Mononuclear cell (primary cell): ENCODE results near the gene GTPBP6. TPM values are rescaled to one million over a fixed set of nuclear protein-coding genes. Genes with fewer than 3 reads are reported as not detected.
A peak's percentile ranks its signal among the peaks of the same experiment; 100 is the strongest.
"Not testable (repeated sequence)": the region's sequence is repeated elsewhere in the genome, so short reads cannot be mapped to it uniquely, and the experiment has no call there.

Experiments
- H3K27me3 ChIP-seq: 2 replicates; pipeline ENCODE4 v1.6.0; 2011; ENCODE audit warnings: low read length, control low read depth; ENCODE audit not compliant: insufficient read depth
- H3K4me1 ChIP-seq: 2 replicates; pipeline ENCODE4 v1.5.1; 2011; ENCODE audit warnings: mild to moderate bottlenecking, low read length, control low read depth; ENCODE audit not compliant: insufficient read depth
- H3K4me3 ChIP-seq: 2 replicates; pipeline ENCODE4 v1.5.1; 2011; ENCODE audit warnings: mild to moderate bottlenecking, low read length, moderate library complexity
- H3K9me3 ChIP-seq: 2 replicates; pipeline ENCODE4 v1.5.1; 2011; ENCODE audit warnings: low read depth, mild to moderate bottlenecking, control low read depth, low read length
- total RNA-seq: library from RNA; depleted of rRNA; stranded (reverse); fragments of >200 nt; gene quantifications from one replicate; pipeline ENCODE4 v1.2.3, GENCODE V29; 2012

The GTPBP6 gene
- total RNA-seq, 1 donor = 27.4 TPM

DNA sequence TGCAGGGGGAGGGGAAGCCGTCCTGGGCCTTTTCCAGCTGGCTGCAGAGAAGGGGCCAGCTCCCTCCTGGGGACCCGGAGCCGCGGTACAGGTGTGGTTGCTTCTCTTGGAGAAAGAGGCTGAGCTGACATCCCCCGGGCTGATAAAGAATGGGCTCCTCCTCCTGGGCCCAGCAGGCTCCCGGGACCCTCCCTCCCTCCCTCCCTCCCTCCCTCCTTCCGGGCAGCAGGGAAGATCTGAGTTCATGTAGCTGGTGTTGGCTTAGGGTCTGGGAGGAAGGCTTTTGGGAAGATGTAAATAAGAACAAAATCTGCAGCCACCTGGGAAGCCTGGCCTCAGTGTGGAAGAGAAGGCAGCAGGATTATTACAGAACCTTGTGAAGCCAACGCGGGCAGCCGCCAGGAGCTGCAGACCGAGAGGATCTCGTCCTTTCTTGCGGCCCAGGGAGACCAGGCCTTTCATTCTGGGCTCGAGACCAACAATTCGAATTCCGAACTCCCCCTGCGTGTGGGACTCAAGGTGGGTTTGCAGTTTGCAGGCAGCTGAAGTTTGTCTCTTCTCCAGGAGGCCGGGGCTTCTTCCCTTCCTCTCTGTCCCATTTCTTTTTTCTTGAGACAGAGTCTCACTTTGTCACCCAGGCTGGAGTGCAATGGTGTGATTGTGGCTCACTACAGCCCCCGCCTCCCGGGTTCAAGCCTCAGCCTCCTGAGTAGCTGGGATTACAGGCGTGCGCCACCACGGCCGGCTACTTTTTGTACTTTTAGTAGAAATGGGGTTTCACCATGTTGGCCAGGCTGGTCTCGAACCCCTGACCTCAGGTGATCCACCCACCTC lies 37.2 kb downstream of the GTPBP6 start, which contains the start of gene PLCXD1:
Gene PLCXD1 (plus strand): TSS at position 216 of the 834 bp plus-strand sequence. CDS start 2,807 bp downstream, outside the sequence.
- peaks cover 11% of the 10 kb centered on the region for H3K4me1 ChIP-seq
- H3K9me3 ChIP-seq = no peaks in the 10 kb centered on the region
- no peaks in the 10 kb centered on the region for H3K27me3 ChIP-seq
- H3K4me3 ChIP-seq = no peak within 1 kb of the TSS

DNA sequence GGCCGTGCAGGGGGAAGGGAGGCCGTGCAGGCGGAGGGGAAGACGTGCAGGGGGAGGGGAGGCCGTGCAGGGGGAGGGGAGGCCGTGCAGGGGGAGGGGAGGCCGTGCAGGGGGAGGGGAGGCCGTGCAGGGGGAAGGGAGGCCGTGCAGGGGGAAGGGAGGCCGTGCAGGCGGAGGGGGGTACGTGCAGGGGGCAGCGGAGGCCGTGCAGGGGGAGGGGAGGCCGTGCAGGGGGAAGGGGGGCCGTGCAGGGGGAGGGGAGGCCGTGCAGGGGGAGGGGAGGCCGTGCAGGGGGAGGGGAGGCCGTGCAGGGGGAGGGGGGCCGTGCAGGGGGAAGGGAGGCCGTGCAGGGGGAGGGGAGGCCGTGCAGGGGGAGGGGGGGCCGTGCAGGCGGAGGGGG lies 37.9 kb downstream of the GTPBP6 start:
- not testable (repeated sequence) for H3K4me3 ChIP-seq, H3K27me3 ChIP-seq, H3K9me3 ChIP-seq
- H3K4me1 ChIP-seq = peaks cover 17% of the 10 kb centered on the region

DNA sequence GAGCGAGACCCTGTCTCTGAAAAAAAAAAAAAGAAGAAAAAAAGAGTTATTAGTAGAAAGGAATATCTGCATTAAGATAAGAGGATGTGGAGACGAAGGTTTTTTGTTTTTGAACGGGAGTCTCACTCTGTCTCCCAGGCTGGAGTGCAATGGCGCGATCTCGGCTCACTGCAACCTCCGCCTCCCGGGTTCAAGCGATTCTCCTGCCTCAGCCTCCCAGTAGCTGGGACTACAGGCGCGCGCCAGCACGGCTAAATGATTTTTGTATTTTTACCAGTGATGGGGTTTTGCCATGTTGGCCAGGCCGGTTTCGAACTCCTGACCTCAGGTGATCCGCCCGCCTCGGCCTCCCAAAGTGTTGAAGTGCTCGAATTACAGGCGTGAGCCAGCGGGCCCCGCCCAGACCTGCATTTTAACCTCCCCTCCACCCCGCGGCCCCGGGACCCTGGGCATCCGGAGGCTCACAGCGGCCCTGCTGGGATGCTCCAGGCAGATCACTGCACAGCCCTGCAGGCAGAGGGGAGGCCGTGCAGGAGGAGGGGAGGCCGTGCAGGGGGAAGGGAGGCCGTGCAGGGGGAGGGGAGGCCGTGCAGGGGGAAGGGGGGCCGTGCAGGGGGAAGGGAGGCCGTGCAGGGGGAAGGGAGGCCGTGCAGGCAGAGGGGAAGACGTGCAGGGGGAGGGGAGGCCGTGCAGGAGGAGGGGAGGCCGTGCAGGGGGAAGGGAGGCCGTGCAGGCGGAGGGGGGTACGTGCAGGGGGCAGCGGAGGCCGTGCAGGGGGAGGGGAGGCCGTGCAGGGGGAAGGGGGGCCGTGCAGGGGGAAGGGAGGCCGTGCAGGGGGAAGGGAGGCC lies 38.6 kb downstream of the GTPBP6 start:
- H3K4me3 ChIP-seq, H3K9me3 ChIP-seq, H3K27me3 ChIP-seq: not testable (repeated sequence)
- H3K4me1 ChIP-seq = peaks cover 24% of the 10 kb centered on the region

DNA sequence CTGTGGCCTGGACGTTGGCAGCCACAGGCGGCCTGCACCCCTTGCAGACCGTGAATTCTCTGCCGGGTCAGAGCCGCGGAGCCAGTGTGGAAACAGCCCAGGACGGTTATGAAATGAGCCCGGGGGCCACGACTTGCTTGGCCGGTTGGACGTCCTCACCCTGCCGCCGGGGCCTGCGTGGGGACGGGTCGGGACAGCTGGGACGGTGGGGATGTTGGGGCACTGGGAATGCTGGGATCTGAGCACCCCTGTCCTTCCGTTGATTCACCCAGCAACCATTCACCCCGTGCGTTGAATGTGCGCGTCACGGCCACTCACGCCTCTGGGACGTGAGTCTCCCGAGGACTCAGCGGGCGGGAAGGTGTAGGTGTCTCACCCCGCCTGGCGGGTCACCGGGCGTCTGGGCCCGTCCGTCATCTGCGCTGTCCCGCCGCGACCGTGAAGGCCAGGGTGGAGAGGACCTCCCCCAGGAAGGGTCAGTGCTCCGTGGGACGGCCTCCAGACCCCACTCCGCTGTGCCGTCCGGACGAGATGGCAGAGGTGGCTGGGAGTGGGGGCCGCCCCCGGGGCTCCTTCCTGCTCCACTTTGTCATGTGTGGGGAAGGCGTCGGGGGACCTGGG lies 41.9 kb downstream of the GTPBP6 start:
- Histone ChIP-seq H3K27me3 (no peaks in the 10 kb centered on the region), H3K4me3 (peak overlapping the region; percentile 54), H3K9me3 (no peaks in the 10 kb centered on the region), H3K4me1 (peaks cover 19% of the 10 kb centered on the region)

DNA sequence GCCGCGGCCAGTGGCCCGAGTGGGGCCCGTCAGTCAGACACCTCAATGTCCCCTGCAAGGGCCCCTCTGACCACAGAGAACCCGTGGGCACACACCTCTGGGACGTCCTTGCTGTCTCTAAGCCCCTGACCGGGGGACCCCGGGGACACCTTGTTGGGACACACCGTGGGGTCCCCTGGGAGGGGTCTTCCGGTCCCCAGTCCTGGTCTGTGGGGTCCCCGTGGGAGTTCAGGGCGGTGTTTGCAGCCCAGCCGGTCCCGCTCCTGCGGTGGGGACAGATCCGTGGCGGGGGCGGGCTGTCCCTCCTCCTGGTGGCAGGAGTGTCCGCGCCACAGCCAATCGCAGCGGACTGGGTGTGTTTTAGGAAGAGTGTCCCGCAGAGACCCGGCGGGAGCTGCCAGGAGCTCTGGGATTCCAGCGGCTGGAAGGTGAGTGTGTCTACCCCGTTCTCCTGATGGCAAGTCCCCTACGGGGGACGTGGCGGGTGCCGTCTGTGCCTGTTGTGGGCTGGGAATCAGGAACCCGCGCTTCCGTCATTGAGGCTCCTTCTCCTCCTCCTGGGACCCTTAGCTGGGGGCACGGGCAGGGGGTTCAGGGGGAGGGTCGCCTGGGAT lies 42.5 kb downstream of the GTPBP6 start:
- Histone ChIP-seq H3K27me3 (no peaks in the 10 kb centered on the region), H3K4me3 (peak overlapping the region; percentile 54), H3K4me1 (peaks cover 19% of the 10 kb centered on the region), H3K9me3 (no peaks in the 10 kb centered on the region)

DNA sequence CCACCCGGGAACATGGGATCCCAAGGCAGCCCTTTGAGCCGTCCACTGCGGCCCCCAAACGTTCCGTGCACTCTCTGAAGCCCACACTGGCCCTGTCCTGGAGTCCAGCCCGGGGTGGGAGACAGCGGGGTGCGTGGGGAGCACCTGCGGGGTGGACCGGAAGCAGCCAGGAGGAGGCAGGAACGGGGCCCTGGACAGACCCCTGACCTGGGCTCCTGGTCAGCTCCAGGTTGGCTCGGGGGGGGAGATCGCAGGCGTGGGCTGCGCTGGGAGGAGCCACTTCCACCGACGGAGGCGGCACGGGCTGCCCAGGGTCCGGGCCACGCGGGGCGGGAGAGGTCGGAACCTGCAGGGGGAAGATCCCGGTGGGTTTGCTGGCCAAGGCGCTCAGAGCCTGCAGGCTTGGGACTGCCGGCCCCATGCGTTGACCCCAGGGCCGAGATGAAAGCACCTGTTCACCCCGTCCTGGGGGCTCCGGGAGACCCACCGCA lies 43.1 kb downstream of the GTPBP6 start:
- peak overlapping the region; percentile 54 for H3K4me3 ChIP-seq

DNA sequence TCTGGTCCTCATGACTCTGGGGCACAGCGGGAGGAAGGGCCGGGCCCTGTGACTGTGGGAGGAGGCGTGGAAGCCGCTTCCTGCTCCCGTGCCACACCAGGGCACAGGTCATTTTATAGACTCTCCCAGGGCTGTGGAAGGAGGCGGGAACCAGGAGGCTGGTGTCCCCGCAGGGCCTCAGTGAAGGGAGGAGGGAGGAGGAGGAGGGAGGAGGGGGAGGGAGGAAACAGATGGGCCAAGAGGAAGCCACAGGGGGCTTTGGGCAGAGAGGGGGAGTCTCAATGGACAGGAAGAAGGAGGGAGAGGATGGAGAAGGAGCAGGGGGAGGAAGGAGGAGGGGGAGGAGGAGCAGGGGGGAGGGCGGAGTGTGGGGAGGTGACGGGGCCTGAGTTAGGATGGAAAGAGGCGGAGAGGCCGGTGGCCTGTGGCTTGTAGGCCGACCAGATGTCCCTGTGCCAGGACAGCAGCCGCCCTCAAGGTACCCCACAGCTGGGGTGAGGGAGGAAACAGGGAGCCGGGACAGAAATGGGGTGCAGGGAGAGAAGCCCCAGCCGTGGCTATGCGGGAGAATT lies 43.6 kb downstream of the GTPBP6 start:
- H3K9me3 ChIP-seq = no peaks in the 10 kb centered on the region
- peak overlapping the region; percentile 54 for H3K4me3 ChIP-seq
- no peaks in the 10 kb centered on the region for H3K27me3 ChIP-seq

More for the DNA sequence above, 43.1 kb downstream of the GTPBP6 start:
- H3K4me1 ChIP-seq = peaks cover 19% of the 10 kb centered on the region
- no peaks in the 10 kb centered on the region for H3K27me3 ChIP-seq
- no peaks in the 10 kb centered on the region for H3K9me3 ChIP-seq

DNA sequence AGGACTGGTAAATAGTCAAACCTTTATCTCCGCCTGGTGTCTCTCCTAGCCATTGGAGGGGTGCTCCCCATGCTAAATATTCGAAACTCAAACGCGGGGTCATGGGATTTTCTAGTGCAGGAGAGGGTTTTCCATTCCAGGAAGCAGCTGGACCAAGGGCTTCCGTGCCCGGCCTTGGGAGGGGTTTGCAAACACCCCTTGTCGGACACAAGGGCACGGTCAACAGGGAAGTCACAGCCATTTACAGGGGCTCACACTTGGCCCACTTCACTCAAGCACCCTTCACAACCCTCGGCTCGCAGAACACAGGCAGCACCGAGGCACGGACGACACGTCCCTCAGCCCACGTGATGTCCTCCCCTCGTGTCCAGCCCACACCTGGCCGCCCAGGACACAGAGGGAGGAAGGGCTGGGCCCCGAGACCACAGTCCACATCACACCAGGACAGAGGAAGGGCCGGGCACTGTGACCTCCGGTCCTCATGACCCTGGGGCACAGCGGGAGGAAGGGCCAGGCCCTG lies 47.7 kb downstream of the GTPBP6 start:
- Histone ChIP-seq H3K27me3 (no peaks in the 10 kb centered on the region), H3K9me3 (no peaks in the 10 kb centered on the region), H3K4me3 (no peak overlapping the region), H3K4me1 (peaks cover 8% of the 10 kb centered on the region)

More for the DNA sequence above, 43.6 kb downstream of the GTPBP6 start:
- peaks cover 19% of the 10 kb centered on the region for H3K4me1 ChIP-seq

DNA sequence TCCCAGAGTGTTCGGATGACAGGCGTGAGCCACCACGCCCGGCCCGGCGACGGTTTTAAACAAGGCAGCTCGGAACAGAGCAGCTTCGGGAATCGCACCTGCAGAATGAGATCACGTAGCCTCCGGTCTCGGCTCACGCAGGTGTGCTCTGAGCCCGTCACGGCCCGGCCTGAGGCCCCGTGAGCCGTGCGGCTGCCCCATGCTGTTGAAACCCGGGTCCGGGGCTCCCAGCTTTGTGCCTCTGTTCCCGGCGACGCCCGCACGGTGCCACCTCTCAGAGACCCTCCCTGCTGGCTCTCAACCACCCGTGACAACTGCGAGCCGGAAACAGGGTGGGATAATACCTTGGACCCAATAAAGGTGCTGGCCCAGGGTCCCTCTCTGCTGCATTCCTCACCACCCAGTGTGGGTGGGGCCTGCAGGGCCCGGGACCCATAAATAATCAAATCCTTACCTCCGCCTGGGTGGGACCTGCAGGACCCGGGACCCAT lies 50.8 kb downstream of the GTPBP6 start:
- Histone ChIP-seq H3K4me1 (no peaks in the 10 kb centered on the region), H3K9me3 (no peaks in the 10 kb centered on the region), H3K27me3 (no peaks in the 10 kb centered on the region), H3K4me3 (no peak overlapping the region)

DNA sequence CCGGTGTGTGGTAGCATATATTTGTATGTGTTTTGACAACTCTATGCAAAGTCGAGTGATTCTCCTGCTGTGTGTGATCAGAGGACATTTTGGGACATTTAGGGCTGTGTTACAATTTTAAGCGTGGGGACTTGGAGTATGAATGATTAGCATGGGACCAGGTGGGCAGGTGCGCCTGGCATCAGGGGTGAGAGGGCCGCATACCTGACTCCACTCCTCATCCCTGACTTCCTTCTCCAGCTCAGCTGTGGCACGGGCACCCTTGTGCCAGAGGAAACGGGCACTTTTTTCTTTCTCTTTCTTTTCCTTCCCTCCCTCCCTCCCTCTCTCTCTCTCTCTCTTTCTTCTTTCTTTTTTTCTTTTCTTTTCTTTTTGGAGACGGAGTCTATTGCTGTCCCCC lies 53.1 kb downstream of the GTPBP6 start:
- H3K4me1 ChIP-seq = no peaks in the 10 kb centered on the region
- no peak overlapping the region for H3K4me3 ChIP-seq
- no peaks in the 10 kb centered on the region for H3K27me3 ChIP-seq
- no peaks in the 10 kb centered on the region for H3K9me3 ChIP-seq

DNA sequence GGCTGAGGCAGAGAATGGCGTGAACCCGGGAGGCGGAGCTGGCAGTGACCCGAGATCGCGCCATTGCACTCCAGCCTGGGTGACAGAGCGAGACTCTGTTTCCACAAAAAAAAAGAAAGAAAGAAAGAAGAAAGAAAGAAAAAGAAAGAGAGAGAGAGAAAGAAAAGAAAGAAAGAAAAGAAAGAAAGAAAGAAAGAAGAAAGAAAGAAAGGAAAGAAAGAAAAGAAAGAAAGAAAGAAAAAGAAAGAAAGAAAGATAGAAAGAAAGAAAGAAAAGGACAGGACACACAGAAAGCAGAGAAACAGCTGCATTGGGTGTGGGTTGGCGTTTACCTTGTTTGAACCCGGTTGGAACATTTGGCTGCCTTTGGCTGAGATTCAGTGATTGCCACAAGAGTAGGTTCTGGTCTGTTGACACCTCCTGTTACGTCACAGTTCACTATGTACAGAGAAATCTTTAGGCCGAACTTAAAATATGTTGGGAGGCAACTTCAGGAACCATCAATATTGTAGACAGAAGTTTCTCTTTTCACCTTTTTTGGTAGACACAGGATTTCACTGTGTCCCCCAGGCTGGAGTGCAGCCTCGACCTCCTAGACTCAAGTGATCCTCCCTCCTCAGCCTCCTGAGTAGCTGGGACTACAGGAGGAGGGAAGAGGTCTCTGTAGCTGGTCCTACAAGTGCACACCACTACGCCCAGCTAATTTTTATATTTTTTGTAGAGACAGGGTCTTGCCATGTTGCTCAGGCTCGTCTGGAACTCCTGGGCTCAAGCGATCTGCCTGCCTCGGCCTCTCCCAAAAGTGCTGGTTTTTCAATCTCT lies 53.8 kb downstream of the GTPBP6 start:
- no peaks in the 10 kb centered on the region for H3K9me3 ChIP-seq
- no peak overlapping the region for H3K4me3 ChIP-seq
- H3K27me3 ChIP-seq = no peaks in the 10 kb centered on the region
- no peaks in the 10 kb centered on the region for H3K4me1 ChIP-seq

DNA sequence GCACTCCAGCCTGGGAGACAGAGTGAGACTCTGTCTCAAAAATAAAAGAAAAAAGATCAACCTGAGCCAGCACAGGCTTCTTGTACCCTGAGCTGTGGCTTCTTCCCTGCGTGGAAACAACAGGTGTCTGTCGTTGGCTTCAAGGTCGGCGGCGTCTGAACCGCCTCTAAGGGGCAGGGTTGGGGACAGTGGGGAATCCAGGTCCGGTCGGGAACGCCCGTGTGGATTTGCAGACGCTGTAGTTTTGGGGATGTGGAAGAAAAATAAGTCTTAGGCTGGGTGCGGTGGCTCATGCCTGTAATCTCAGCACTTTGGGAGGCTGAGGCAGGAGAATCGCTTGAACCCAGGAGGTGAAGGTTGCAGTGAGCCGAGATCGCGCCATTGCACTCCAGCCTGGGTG lies 54.6 kb downstream of the GTPBP6 start:
- H3K27me3 ChIP-seq, H3K4me3 ChIP-seq, H3K9me3 ChIP-seq, H3K4me1 ChIP-seq: not testable (repeated sequence)

DNA sequence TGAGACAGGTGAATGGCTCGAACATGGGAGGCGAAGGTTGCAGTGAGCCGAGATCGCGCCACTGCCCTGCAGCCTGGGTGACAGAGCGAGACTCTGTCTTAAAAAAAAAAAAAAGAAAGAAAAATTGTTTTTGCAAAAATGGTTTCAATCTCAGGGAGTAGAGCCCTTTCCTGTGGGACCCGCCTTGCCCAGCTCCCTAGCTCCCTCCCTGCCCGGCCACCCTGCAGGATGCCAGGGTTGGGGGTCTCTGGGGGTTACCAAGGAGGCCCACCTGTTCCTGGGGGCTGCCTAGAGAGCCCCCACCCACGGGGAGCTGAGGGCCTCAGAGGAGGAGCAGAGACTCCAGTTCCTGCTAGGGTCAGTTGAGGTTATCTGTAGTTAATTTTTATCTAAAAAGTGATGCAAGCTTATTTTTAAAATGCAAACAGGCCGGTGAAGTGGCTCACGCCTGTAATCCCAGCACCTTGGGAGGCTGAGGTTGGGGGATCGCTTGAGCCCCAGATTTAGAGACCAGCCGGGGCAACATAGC lies 56.2 kb downstream of the GTPBP6 start:
- H3K4me1 ChIP-seq = no peaks in the 10 kb centered on the region
- no peaks in the 10 kb centered on the region for H3K27me3 ChIP-seq
- H3K4me3 ChIP-seq = no peak overlapping the region
- H3K9me3 ChIP-seq = no peaks in the 10 kb centered on the region
